DOHH2 (cell line): ENCODE results near the gene ECE1.

Experiments used
- EZH2phosphoT487 ChIP-seq: fragments of 200-600 bp; sonication (generic); IDR thresholded peaks from 2 replicates; pipeline ENCODE4 v1.6.1; 2017; ENCODE audit warnings: borderline replicate concordance, mild to moderate bottlenecking, antibody characterized with exemption, low read length, moderate library complexity, mixed read lengths
- TF ChIP-seq, protein P1 (sequence below): fragments of 200-600 bp; sonication (generic); IDR thresholded peaks from one replicate; pipeline ENCODE4 v1.5.1; 2014; ENCODE audit warnings: antibody characterized with exemption, mild to moderate bottlenecking, low read depth, low read length; ENCODE audit not compliant: poor library complexity, severe bottlenecking

DNA sequence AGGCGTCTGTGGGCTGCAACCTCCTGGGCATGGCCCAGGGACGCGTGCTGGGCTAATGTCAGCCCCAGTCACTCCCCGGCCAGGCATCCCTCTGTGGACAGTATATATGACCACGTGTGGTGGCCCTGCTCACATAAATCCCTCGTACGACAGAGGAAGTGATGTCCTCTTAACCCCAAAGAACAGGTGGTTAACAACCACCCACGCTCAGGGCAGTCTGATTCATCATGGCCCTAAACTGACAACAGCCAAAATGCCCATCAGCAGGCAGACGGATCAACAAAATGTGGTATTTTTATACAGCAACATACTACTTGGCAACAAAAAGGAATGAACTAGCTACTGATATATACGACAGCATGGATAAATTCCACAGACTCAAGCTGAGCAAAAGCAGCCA, 51.0 kb downstream of the ECE1 start:
- TF ChIP-seq, protein P1, sequence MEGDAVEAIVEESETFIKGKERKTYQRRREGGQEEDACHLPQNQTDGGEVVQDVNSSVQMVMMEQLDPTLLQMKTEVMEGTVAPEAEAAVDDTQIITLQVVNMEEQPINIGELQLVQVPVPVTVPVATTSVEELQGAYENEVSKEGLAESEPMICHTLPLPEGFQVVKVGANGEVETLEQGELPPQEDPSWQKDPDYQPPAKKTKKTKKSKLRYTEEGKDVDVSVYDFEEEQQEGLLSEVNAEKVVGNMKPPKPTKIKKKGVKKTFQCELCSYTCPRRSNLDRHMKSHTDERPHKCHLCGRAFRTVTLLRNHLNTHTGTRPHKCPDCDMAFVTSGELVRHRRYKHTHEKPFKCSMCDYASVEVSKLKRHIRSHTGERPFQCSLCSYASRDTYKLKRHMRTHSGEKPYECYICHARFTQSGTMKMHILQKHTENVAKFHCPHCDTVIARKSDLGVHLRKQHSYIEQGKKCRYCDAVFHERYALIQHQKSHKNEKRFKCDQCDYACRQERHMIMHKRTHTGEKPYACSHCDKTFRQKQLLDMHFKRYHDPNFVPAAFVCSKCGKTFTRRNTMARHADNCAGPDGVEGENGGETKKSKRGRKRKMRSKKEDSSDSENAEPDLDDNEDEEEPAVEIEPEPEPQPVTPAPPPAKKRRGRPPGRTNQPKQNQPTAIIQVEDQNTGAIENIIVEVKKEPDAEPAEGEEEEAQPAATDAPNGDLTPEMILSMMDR = no peak
- TF ChIP-seq EZH2phosphoT487 = no peak
